HG02981 (cell line): ENCODE measurements around the gene EIF5A2.

Experiments used
- ATAC-seq: cut with Tn5 transposase; IDR thresholded peaks from one replicate; pipeline ENCODE4 v1.9.1; 2021; ENCODE audit warnings: mild to moderate bottlenecking, moderate library complexity; ENCODE audit not compliant: unreplicated experiment

Gene EIF5A2

DNA sequence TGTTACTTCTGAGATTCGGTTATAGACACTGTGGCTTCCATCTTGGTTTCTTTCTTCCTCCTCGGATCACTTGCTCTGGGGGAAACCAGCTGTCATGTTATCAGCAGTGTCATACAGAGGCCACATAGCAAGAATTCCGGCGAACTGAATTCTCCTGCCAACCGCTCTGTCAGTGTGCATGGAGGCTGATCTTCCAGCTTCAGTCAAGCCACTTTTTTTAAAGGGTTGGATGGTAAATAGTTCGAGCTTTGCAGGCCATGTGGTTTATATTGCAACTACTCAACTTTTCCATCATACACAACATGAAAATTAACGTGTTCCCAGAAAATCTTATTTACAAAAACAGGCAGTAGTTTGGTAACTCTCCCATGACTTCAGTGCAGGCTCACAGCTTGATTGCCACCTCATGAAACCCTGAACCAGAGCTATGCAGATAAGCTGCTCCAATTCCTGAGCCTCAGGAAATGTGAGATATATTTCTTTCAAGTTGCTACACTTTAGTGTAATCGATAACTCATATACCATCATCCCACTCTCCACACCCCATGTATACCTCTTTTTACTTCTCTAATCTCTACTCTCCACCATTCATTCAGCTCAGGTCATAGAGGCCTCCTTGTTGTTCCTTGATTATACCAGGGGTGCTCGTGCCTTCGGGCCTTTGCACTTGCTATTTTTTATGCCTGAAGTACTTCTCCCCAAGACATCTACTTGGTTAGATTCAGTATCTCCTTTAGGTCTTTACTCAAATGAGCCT, 45.6 kb downstream of the EIF5A2 start:
- ATAC-seq = no peak

DNA sequence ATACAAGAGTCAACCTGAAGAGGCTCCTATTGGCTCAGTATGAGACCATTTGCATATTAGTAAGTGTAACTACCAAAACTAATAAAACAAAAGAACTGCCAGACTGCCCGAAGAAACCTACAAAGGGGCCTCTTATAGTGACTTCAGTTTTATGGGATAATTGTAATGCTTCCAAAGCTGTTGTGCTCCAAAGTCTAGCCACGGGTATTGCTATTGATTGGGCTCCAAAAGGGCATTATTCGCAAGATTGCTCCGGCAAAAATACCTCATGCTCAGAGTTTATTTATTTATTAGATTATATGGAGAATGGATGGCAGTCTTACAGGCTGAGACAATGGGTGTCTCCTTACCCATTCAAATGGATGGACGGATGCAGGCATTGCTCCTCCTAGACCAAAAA, 49.8 kb downstream of the EIF5A2 start:
- ATAC-seq = no peak

DNA sequence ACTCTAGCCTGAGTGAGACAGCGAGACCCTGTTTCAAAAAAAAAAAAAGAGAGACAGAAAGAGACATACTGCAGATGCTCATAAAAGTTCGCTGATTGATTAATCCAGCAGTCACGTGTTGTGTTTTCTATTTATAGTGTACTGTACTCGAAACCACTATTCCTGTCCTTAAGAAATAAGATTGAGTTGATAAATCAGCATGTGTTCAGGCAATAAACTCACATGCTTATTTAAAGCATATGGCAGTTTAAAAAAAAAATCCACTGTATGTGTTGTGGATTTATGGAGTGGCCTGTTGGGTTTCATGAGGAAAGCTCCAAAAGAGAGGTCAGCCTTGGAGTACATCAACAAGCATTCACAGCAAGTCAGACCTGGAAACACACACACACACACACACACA, 56.1 kb downstream of the EIF5A2 start:
- ATAC-seq = no peak

DNA sequence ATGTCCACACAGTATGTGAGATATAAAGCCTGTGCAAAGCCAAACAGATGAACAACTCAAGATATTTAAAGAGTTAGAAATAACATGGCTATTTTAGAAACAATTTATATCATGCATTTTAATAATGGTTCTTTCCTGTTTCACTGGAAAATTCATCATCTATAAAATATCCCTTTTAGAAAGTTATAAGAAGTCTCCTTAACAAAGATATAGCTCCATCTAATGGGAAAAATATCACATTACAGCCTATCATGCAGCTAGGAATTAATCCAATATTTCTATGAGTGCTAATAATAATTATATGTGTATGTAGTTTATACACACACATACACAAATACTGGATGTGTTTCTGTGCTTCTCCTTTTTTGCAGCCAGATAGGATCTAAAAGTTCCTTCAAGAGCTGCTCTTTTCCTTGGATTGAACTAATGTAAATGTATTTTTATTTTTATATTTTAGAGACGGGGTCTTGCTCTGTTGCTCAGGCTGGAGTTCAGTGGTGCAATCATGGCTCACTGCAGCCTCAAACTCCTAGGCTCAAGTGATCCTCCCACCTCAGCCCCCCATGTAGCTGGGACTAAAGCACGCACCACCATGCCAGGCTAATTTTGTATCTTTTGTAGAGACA, 60.0 kb downstream of the EIF5A2 start:
- no peak for ATAC-seq

DNA sequence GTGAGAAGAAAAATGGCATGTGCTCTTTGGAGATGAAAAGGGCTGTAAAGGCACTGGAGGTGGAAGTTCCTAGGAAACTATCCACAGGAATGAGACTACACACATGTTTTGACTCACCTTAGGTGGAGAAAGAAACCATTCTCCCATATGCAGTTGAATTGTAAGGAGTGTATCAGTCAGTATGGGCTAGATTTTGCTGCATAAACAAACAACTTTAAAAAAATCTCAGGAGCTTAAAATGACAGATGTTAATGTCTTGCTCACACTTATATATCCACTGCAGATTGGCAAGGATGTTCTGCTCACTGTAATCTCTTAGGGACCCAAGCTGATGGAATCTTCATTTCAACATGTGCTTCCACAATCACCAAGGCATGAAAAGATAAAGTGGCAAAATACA, 64.1 kb downstream of the EIF5A2 start:
- ATAC-seq = no peak

DNA sequence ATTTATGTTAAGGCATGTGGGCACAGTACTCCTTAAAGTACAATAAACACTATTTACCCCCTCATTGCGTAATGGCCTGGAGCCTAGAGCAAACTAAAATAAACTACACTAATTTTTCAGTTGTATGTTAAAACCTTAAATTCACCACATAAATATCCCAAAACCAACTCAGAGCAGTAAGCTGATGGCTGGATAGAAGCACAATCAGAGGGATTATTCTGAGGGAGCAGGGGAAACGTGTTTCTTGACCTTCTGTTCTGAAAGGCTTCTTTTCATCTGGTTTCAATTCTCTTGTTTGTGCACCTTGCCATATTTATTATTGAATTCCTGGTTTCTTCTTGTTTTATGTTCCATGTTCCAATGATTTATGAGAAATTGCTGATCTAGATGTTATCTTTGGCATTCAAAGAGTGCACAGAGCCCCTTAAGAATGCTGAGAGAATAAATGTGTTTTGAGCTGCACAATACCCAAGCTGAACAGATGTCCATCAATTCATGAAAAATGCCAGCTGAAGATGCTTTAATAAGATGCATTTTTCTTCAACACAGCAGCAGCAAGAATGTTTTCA, 68.1 kb downstream of the EIF5A2 start:
- ATAC-seq = no peak

DNA sequence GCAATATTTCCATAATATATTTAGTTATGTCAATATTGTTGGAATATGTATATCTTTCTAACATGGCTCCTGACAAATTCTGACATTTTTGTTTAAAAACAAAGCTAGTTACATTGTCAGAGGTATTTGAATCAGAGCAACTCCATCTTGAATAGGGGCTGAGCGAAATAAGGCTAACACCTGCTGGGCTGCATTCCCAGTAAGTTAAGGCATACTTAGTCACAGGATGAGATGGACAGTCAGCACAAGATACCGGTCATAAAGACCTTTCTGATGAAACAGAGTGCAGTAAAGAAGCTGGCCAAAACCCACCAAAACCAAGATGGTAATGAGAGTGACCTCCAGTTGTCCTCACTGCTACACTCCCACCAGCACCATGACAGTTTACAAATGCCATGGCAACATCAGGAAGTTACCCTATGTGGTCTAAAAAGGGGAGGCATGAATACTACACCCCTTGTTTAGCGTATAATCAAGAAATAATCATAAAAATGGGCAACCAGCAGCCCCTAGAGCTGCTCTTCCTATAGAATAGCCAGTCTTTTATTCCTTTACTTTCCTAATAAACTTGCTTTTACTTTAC, 68.8 kb downstream of the EIF5A2 start:
- ATAC-seq = no peak
